ENCODE results near the gene MEGF11.

Gene MEGF11

GRCh38 chr15:65870889-65871533 is 382.5 kb downstream of the MEGF11 start:
- peak overlapping the region; percentile 67 for H3K9ac ChIP-seq (ENCODE audit: low read length)
- TF ChIP-seq CTCF (IDR thresholded peaks at IDR 0.05; ENCODE audit: low read length) (no peak), EZH2 (IDR thresholded peaks at IDR 0.05; ENCODE audit: borderline replicate concordance, low read length) (no peak)
- no peaks in the 10 kb centered on the region for H4K20me1 ChIP-seq (ENCODE audit: insufficient read depth, low read length)
- H3K9me3 ChIP-seq (ENCODE audit: low read length), result no peaks in the 10 kb centered on the region
- H3K4me1 ChIP-seq (ENCODE audit: insufficient read depth, low read length, severe bottlenecking), result peaks cover 22% of the 10 kb centered on the region
- H3K27ac ChIP-seq (ENCODE audit: low read depth, low read length, poor library complexity, severe bottlenecking), result peak overlapping the region; percentile 79
- H3F3A ChIP-seq (ENCODE audit: insufficient read depth, low read length), result no peaks in the 10 kb centered on the region
- no peaks in the 10 kb centered on the region for H3K27me3 ChIP-seq (ENCODE audit: insufficient read depth, low read length)
- no peak overlapping the region for H2AFZ ChIP-seq (ENCODE audit: low read length)
- H3K9me2 ChIP-seq (ENCODE audit: low read depth, low read length), result no peaks in the 10 kb centered on the region
- peaks cover 63% of the 10 kb centered on the region for H3K79me2 ChIP-seq (ENCODE audit: insufficient read depth, low read length)
- peak overlapping the region; percentile 69 for H3K4me3 ChIP-seq (ENCODE audit: low read depth, low read length, poor library complexity, severe bottlenecking)
- H3K36me3 ChIP-seq (ENCODE audit: insufficient read depth, low read length), result peaks cover 15% of the 10 kb centered on the region; the same call in 1 of the 2 replicates
- peak overlapping the region; percentile 86 for H3K4me2 ChIP-seq (ENCODE audit: low read length)

GRCh38 chr15:65869954-65870871 is 383.3 kb downstream of the MEGF11 start:
- no peaks in the 10 kb centered on the region for H3K27me3 ChIP-seq (ENCODE audit: insufficient read depth, low read length)
- H2AFZ ChIP-seq (ENCODE audit: low read length), result no peak overlapping the region
- peak overlapping the region; percentile 67 for H3K9ac ChIP-seq (ENCODE audit: low read length)
- no peaks in the 10 kb centered on the region for H3K9me2 ChIP-seq (ENCODE audit: low read depth, low read length)
- peak overlapping the region; percentile 79 for H3K27ac ChIP-seq (ENCODE audit: low read depth, low read length, poor library complexity, severe bottlenecking)
- H3K79me2 ChIP-seq (ENCODE audit: insufficient read depth, low read length), result peaks cover 55% of the 10 kb centered on the region
- H4K20me1 ChIP-seq (ENCODE audit: insufficient read depth, low read length), result no peaks in the 10 kb centered on the region
- no peaks in the 10 kb centered on the region for H3K9me3 ChIP-seq (ENCODE audit: low read length)
- peak overlapping the region; percentile 86 for H3K4me2 ChIP-seq (ENCODE audit: low read length)
- peaks cover 7% of the 10 kb centered on the region; the same call in 1 of the 2 replicates for H3K36me3 ChIP-seq (ENCODE audit: insufficient read depth, low read length)
- peak overlapping the region; percentile 69 for H3K4me3 ChIP-seq (ENCODE audit: low read depth, low read length, poor library complexity, severe bottlenecking)
- H3K4me1 ChIP-seq (ENCODE audit: insufficient read depth, low read length, severe bottlenecking), result peaks cover 22% of the 10 kb centered on the region
- H3F3A ChIP-seq (ENCODE audit: insufficient read depth, low read length), result no peaks in the 10 kb centered on the region
- TF ChIP-seq EZH2 (IDR thresholded peaks at IDR 0.05; ENCODE audit: borderline replicate concordance, low read length), result no peak
- TF ChIP-seq CTCF (IDR thresholded peaks at IDR 0.05; ENCODE audit: low read length), result no peak

- Histone ChIP-seq H3K9me2 (ENCODE audit: low read depth, low read length) (no peaks in the 10 kb centered on the region), H3K79me2 (ENCODE audit: insufficient read depth, low read length) (peaks cover 46% of the 10 kb centered on the region)
- peak; percentile 50 for TF ChIP-seq CTCF (IDR thresholded peaks at IDR 0.05; ENCODE audit: low read length)
- no peak for TF ChIP-seq EZH2 (IDR thresholded peaks at IDR 0.05; ENCODE audit: borderline replicate concordance, low read length)
Measured at GRCh38 chr15:65869126-65869953, 384.2 kb downstream of the MEGF11 start, which contains the start of gene RAB11A. Gene RAB11A, plus strand, starts transcription at chr15:65869491. Its CDS starts 95 bp downstream, at chr15:65869586.

More at GRCh38 chr15:65869126-65869953, 384.2 kb downstream of the MEGF11 start, which contains the start of gene RAB11A:
- Histone ChIP-seq H3F3A (ENCODE audit: insufficient read depth, low read length) (no peaks in the 10 kb centered on the region), H3K27ac (ENCODE audit: low read depth, low read length, poor library complexity, severe bottlenecking) (peak within 1 kb of the TSS; percentile 79), H3K9ac (ENCODE audit: low read length) (peak within 1 kb of the TSS; percentile 67), H3K9me3 (ENCODE audit: low read length) (no peaks in the 10 kb centered on the region), H4K20me1 (ENCODE audit: insufficient read depth, low read length) (no peaks in the 10 kb centered on the region), H3K4me2 (ENCODE audit: low read length) (peak within 1 kb of the TSS; percentile 86), H2AFZ (ENCODE audit: low read length) (no peak within 1 kb of the TSS), H3K4me3 (ENCODE audit: low read depth, low read length, poor library complexity, severe bottlenecking) (peak within 1 kb of the TSS; percentile 69), H3K36me3 (ENCODE audit: insufficient read depth, low read length) (peaks cover 2% of the 10 kb centered on the region; the same call in 1 of the 2 replicates), H3K4me1 (ENCODE audit: insufficient read depth, low read length, severe bottlenecking) (peaks cover 22% of the 10 kb centered on the region), H3K27me3 (ENCODE audit: insufficient read depth, low read length) (no peaks in the 10 kb centered on the region)
